ENCODE results near the gene ADPRHL1.

DNA sequence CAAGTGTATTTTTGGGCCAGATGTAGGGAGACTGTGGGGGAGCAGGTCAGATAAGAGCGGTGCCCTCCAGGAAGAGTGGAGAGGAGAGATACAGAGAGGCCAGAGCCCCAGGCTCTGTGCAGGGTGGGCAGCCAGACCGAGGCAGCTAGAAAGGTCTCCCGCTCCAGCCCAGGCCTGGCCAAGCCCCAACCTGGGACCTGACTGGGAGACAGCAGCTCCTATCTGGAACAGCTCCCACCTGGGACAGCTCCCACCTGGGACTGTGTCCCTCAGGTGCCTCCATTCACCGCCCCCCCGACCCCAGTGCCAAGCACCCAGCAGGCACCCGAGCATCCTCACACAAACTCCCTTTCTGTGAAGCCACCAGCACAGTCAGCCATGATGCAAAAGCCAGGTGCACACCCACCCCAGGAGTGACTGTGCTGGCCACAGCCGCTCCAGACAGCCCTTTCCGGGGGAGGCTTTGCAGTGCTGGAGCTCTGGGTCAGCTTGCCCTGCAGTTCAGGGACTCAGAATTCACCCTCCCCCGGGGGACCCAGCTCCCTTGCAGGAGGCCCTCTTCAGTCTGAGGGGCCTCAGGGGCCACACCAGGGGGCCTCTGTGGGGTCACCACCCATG is 87.2 kb downstream of the ADPRHL1 start:
- TF ChIP-seq CTCF (IDR thresholded peaks at IDR 0.05; ENCODE audit: low read depth, low read length, missing input control) (no peak), SP1 (IDR thresholded peaks at IDR 0.05) (no peak), YY1 (IDR thresholded peaks at IDR 0.05) (no peak), GABPA (IDR thresholded peaks at IDR 0.05 in 1 of 2, conservative IDR thresholded peaks at IDR 0.05 in 1 of 2) (no peak), FOXA1 (IDR thresholded peaks at IDR 0.05) (no peak), HNF4A (conservative IDR thresholded peaks at IDR 0.05) (no peak), JUND (IDR thresholded peaks at IDR 0.05) (no peak), TAF1 (conservative IDR thresholded peaks at IDR 0.05) (no peak)
- TF ChIP-seq, protein P1, sequence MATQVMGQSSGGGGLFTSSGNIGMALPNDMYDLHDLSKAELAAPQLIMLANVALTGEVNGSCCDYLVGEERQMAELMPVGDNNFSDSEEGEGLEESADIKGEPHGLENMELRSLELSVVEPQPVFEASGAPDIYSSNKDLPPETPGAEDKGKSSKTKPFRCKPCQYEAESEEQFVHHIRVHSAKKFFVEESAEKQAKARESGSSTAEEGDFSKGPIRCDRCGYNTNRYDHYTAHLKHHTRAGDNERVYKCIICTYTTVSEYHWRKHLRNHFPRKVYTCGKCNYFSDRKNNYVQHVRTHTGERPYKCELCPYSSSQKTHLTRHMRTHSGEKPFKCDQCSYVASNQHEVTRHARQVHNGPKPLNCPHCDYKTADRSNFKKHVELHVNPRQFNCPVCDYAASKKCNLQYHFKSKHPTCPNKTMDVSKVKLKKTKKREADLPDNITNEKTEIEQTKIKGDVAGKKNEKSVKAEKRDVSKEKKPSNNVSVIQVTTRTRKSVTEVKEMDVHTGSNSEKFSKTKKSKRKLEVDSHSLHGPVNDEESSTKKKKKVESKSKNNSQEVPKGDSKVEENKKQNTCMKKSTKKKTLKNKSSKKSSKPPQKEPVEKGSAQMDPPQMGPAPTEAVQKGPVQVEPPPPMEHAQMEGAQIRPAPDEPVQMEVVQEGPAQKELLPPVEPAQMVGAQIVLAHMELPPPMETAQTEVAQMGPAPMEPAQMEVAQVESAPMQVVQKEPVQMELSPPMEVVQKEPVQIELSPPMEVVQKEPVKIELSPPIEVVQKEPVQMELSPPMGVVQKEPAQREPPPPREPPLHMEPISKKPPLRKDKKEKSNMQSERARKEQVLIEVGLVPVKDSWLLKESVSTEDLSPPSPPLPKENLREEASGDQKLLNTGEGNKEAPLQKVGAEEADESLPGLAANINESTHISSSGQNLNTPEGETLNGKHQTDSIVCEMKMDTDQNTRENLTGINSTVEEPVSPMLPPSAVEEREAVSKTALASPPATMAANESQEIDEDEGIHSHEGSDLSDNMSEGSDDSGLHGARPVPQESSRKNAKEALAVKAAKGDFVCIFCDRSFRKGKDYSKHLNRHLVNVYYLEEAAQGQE (IDR thresholded peaks at IDR 0.05), result no peak
- TF ChIP-seq, protein P2, sequence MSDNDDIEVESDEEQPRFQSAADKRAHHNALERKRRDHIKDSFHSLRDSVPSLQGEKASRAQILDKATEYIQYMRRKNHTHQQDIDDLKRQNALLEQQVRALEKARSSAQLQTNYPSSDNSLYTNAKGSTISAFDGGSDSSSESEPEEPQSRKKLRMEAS (IDR thresholded peaks at IDR 0.05), result no peak
